HepG2 (cell line): ENCODE results near the gene CDK13. TPM values are rescaled to one million over a fixed set of nuclear protein-coding genes. Genes with fewer than 3 reads are reported as not detected.
A peak's percentile ranks its signal among the peaks of the same experiment; 100 is the strongest.

Experiments used
- ATAC-seq: fragments of 200-7000 bp; cut with Tn5 transposase; 3 replicates; pipeline ENCODE4 v1.9.1; 2020; ENCODE audit warnings: mild to moderate bottlenecking, moderate library complexity
- BruUV-seq: library from RNA; stranded (reverse); fragments of 400-500 nt; replicated peaks from 2 replicates; lab custom pipeline; 2021; lab: Mats Ljungman, UMichigan
- CTCF ChIA-PET: fragments of 300-600 bp; formaldehyde crosslinking; extraction: SDS; loops from one replicate; lab custom pipeline; 2021; ENCODE audit warnings: low total read pairs, inconsistent platforms, low intra/inter-chr PET ratio; lab: Yijun Ruan, JAX
- POLR2A ChIA-PET: fragments of 350-600 bp; sonication (Branson Sonifier 250); formaldehyde crosslinking; loops from one replicate; lab custom pipeline; 2020; ENCODE audit warnings: antibody characterized with exemption, inconsistent platforms; lab: Yijun Ruan, JAX
- DNase-seq: peaks from one replicate; pipeline ENCODE4 v3.0.0-alpha.2; 2015; ENCODE audit warnings: low spot score
- FAIRE-seq: peaks from 3 replicates; lab custom pipeline; 2011; peaks lifted over from hg19 to GRCh38; lab: Jason Lieb, UNC
- H2AFZ ChIP-seq: one replicate; pipeline ENCODE4 v1.6.1; 2011; ENCODE audit warnings: low read length, inconsistent platforms
- H3K27ac ChIP-seq: fragments of 300-600 bp; 3 replicates; pipeline ENCODE4 v1.8.0; 2011; ENCODE audit warnings: mixed run types, mild to moderate bottlenecking, mixed read lengths, low read length, inconsistent platforms; ENCODE audit not compliant: insufficient read depth; ENCODE audit errors: extremely low read length
- H3K27me3 ChIP-seq, 2 experiments: fragments of 200-600 bp in 1 of 2; 2 replicates in 1 of 2; 3 replicates in 1 of 2; pipeline versions ENCODE4 v1.6.0 to v1.8.0; 2011; ENCODE audit warnings: low read length in 2 of 2, mild to moderate bottlenecking in 2 of 2, moderate library complexity in 2 of 2, inconsistent platforms in 1 of 2; ENCODE audit not compliant: insufficient read depth in 2 of 2, control insufficient read depth in 1 of 2
- H3K36me3 ChIP-seq, 2 experiments: fragments of 200-600 bp in 1 of 2; replicated peaks in 1 of 2; 2 replicates in 1 of 2; 3 replicates in 1 of 2; pipeline versions ENCODE4 v1.5.1 to v1.8.0; 2011; ENCODE audit warnings: low read length in 2 of 2, inconsistent platforms in 1 of 2; ENCODE audit not compliant: insufficient read depth in 2 of 2, control insufficient read depth in 1 of 2
- H3K4me1 ChIP-seq: 2 replicates; pipeline ENCODE4 v1.5.1; 2012; ENCODE audit warnings: low read length, inconsistent platforms; ENCODE audit not compliant: insufficient read depth
- H3K4me2 ChIP-seq: 2 replicates; pipeline ENCODE4 v1.6.0; 2011; ENCODE audit warnings: low read depth, low read length, inconsistent platforms
- H3K4me3 ChIP-seq, 3 experiments: fragments of 200-600 bp in 1 of 3; sonication (generic), shearing (Covaris generic) in 1 of 3; replicated peaks in 1 of 3; 2 replicates each; pipeline ENCODE4 v1.5.1; 2011 to 2016; ENCODE audit warnings: low read length in 3 of 3, inconsistent platforms in 2 of 3, low read depth in 2 of 3, mild to moderate bottlenecking in 2 of 3, control low read depth in 1 of 3, mixed read lengths in 1 of 3; ENCODE audit not compliant: insufficient read depth in 1 of 3
- H3K79me2 ChIP-seq: one replicate; pipeline ENCODE4 v1.6.1; 2011; ENCODE audit warnings: low read length, inconsistent platforms; ENCODE audit not compliant: insufficient read depth
- H3K9ac ChIP-seq: 2 replicates; pipeline ENCODE4 v1.6.0; 2011; ENCODE audit warnings: mild to moderate bottlenecking, low read depth, low read length, inconsistent platforms; ENCODE audit not compliant: insufficient read depth
- H3K9me3 ChIP-seq: 2 replicates; pipeline ENCODE4 v1.5.1; 2012; ENCODE audit warnings: mild to moderate bottlenecking, low read length
- H4K20me1 ChIP-seq: 2 replicates; pipeline ENCODE4 v1.6.0; 2011; ENCODE audit warnings: inconsistent platforms, mild to moderate bottlenecking, low read length, moderate library complexity; ENCODE audit not compliant: insufficient read depth
- MED8 ChIP-seq: sonication (generic); formaldehyde crosslinking; IDR thresholded peaks from 2 replicates; pipeline ENCODE4 v1.8.1; 2023; ENCODE audit warnings: mild to moderate bottlenecking, missing genetic modification reagents; ENCODE audit not compliant: insufficient replicate concordance
- MEIS2 ChIP-seq: sonication (generic); formaldehyde crosslinking; IDR thresholded peaks from 2 replicates; pipeline ENCODE4 v1.9.0; 2021; ENCODE audit warnings: mild to moderate bottlenecking, missing genetic modification reagents
- RBM22 ChIP-seq: fragments of 200-400 bp; formaldehyde crosslinking; optimal IDR thresholded peaks from 2 replicates; pipeline ENCODE3; 2017; ENCODE audit warnings: mild to moderate bottlenecking, low read length, moderate library complexity
- SIX1 ChIP-seq: sonication (generic); formaldehyde crosslinking; IDR thresholded peaks from 2 replicates; pipeline ENCODE4 v1.4.0; 2020; ENCODE audit warnings: missing genetic modification reagents, borderline replicate concordance
- TAF15 ChIP-seq: fragments of 200-400 bp; formaldehyde crosslinking; IDR thresholded peaks from one replicate; pipeline ENCODE4 v1.6.1; 2018; ENCODE audit warnings: mild to moderate bottlenecking, low read depth, low read length; ENCODE audit not compliant: poor library complexity, severe bottlenecking
- TBL1XR1 ChIP-seq: fragments of 150-350 bp; IDR thresholded peaks from 2 replicates; pipeline ENCODE4 v1.6.1; 2014; ENCODE audit warnings: borderline replicate concordance, low read length; ENCODE audit not compliant: partially characterized antibody
- ZFP90 ChIP-seq: sonication (generic); formaldehyde crosslinking; IDR thresholded peaks from 2 replicates; pipeline ENCODE4 v1.8.0; 2022; ENCODE audit warnings: missing genetic modification reagents, mild to moderate bottlenecking, inconsistent platforms, borderline replicate concordance
- ZNF33A ChIP-seq: sonication (generic); formaldehyde crosslinking; IDR thresholded peaks from 2 replicates; pipeline ENCODE4 v1.5.1; 2020; ENCODE audit warnings: missing genetic modification reagents, mild to moderate bottlenecking, moderate library complexity, borderline replicate concordance
- ZNF451 ChIP-seq: sonication (generic); formaldehyde crosslinking; IDR thresholded peaks from 2 replicates; pipeline ENCODE4 v1.5.0; 2020; ENCODE audit warnings: mild to moderate bottlenecking, missing genetic modification reagents
- ZNF891 ChIP-seq: sonication (generic); formaldehyde crosslinking; IDR thresholded peaks from 2 replicates; pipeline ENCODE4 v1.5.0; 2020; ENCODE audit warnings: mild to moderate bottlenecking, missing genetic modification reagents
- WGBS: methylation state at CpG from one replicate; pipeline ENCODE4 v1.1.6; 2017; ENCODE audit warnings: low lambda C conversion rate; 5-methylcytosine and 5-hydroxymethylcytosine counted together
- in situ Hi-C: cut with HindIII; loops from 2 replicates; pipeline ENCODE4 v1.10.0; 2017; ENCODE audit warnings: low pct_unique_long_range_greater_than_20kb; ENCODE audit not compliant: extremely low pct_ligation_motif_present
- intact Hi-C: fragments of 100-400 bp; cut with micrococcal nuclease; formaldehyde crosslinking; loops from one replicate; pipeline ENCODE4 v1.10.0; 2022; ENCODE audit not compliant: unreplicated experiment
- polyA plus RNA-seq, 8 experiments: library from polyadenylated mRNA; depleted of rRNA in 3 of 8; stranded (reverse) in 7 of 8; unstranded in 1 of 8; fragments of >200 nt; fragmentation: Illumina TruSeq in 4 of 8; extraction: Trizol in 4 of 8; gene quantifications; 2 replicates each; pipeline versions ENCODE4 v1.2.1 to v1.2.3, GENCODE V29; 2011 to 2016; ENCODE audit warnings: low read depth in 4 of 8, missing spikeins in 1 of 8, mixed read lengths in 1 of 8; ENCODE audit not compliant: insufficient read depth in 1 of 8
- total RNA-seq, 5 experiments: library from RNA; depleted of rRNA; stranded (reverse); fragments of >200 nt; fragmentation: Illumina TruSeq; extraction: Trizol; gene quantifications; 2 replicates each; pipeline ENCODE4 v1.2.3, GENCODE V29; 2016; ENCODE audit warnings: low read depth in 1 of 5
- TF ChIP-seq, protein P1 (sequence below): sonication (generic); formaldehyde crosslinking; IDR thresholded peaks from 2 replicates; pipeline ENCODE4 v1.8.0; 2023; ENCODE audit warnings: mild to moderate bottlenecking, missing genetic modification reagents
- TF ChIP-seq, protein P2 (sequence below): sonication (generic); formaldehyde crosslinking; IDR thresholded peaks from 2 replicates; pipeline ENCODE4 v1.4.0; 2020; ENCODE audit warnings: missing genetic modification reagents
- TF ChIP-seq, protein P3 (sequence below): sonication (generic); formaldehyde crosslinking; IDR thresholded peaks from 2 replicates; pipeline ENCODE4 v1.4.0; 2020; ENCODE audit warnings: low read depth, missing genetic modification reagents

The CDK13 gene
- total and polyA plus RNA-seq, 2 of the 13 experiments (the other 11 are each of a cell fraction or from before 2014, with no cell fraction given), result 21.0 to 40.9 TPM

- no peaks in the 10 kb centered on the region for H4K20me1 ChIP-seq
- H3K9ac ChIP-seq, result no peak overlapping the region
- 70% methylated on average over 4 of the region's 4 CpGs for WGBS
- H3K4me2 ChIP-seq, result no peak overlapping the region
- peaks cover 4% of the 10 kb centered on the region; the same call in 1 of the 2 replicates for H3K4me1 ChIP-seq
- H2AFZ ChIP-seq, result no peak overlapping the region
- ChIA-PET CTCF (no interaction called here), POLR2A (no interaction called here)
- no peaks in the 10 kb centered on the region for H3K36me3 ChIP-seq
- TF ChIP-seq ZFP90 (CRISPR knock-in tag) (no peak), SIX1 (CRISPR knock-in tag) (no peak), MEIS2 (CRISPR knock-in tag) (no peak), MED8 (CRISPR knock-in tag) (no peak), TAF15 (no peak), ZNF451 (CRISPR knock-in tag) (no peak), ZNF891 (no peak), RBM22 (no peak), TBL1XR1 (no peak), ZNF33A (CRISPR knock-in tag) (no peak)
- TF ChIP-seq, protein P1, sequence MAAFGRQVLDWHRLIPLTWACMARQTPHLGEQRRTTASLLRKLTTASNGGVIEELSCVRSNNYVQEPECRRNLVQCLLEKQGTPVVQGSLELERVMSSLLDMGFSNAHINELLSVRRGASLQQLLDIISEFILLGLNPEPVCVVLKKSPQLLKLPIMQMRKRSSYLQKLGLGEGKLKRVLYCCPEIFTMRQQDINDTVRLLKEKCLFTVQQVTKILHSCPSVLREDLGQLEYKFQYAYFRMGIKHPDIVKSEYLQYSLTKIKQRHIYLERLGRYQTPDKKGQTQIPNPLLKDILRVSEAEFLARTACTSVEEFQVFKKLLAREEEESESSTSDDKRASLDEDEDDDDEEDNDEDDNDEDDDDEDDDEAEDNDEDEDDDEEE (CRISPR knock-in tag), result no peak
- TF ChIP-seq, protein P2, sequence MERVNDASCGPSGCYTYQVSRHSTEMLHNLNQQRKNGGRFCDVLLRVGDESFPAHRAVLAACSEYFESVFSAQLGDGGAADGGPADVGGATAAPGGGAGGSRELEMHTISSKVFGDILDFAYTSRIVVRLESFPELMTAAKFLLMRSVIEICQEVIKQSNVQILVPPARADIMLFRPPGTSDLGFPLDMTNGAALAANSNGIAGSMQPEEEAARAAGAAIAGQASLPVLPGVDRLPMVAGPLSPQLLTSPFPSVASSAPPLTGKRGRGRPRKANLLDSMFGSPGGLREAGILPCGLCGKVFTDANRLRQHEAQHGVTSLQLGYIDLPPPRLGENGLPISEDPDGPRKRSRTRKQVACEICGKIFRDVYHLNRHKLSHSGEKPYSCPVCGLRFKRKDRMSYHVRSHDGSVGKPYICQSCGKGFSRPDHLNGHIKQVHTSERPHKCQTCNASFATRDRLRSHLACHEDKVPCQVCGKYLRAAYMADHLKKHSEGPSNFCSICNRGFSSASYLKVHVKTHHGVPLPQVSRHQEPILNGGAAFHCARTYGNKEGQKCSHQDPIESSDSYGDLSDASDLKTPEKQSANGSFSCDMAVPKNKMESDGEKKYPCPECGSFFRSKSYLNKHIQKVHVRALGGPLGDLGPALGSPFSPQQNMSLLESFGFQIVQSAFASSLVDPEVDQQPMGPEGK (CRISPR knock-in tag), result no peak
- TF ChIP-seq, protein P3, sequence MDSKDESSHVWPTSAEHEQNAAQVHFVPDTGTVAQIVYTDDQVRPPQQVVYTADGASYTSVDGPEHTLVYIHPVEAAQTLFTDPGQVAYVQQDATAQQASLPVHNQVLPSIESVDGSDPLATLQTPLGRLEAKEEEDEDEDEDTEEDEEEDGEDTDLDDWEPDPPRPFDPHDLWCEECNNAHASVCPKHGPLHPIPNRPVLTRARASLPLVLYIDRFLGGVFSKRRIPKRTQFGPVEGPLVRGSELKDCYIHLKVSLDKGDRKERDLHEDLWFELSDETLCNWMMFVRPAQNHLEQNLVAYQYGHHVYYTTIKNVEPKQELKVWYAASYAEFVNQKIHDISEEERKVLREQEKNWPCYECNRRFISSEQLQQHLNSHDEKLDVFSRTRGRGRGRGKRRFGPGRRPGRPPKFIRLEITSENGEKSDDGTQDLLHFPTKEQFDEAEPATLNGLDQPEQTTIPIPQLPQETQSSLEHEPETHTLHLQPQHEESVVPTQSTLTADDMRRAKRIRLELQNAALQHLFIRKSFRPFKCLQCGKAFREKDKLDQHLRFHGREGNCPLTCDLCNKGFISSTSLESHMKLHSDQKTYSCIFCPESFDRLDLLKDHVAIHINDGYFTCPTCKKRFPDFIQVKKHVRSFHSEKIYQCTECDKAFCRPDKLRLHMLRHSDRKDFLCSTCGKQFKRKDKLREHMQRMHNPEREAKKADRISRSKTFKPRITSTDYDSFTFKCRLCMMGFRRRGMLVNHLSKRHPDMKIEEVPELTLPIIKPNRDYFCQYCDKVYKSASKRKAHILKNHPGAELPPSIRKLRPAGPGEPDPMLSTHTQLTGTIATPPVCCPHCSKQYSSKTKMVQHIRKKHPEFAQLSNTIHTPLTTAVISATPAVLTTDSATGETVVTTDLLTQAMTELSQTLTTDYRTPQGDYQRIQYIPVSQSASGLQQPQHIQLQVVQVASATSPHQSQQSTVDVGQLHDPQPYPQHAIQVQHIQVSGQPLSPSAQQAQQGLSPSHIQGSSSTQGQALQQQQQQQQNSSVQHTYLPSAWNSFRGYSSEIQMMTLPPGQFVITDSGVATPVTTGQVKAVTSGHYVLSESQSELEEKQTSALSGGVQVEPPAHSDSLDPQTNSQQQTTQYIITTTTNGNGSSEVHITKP, result no peak
- DNase-seq (no peak), FAIRE-seq (no peak), ATAC-seq (peak; percentile 21; the same call in 2 of the 3 replicates)
- no peaks in the 10 kb centered on the region for H3K79me2 ChIP-seq
- no peak overlapping the region for H3K4me3 ChIP-seq
- BruUV-seq, result no TSS peak
- peaks cover 5% of the 10 kb centered on the region; the same call in 1 of the 2 replicates for H3K9me3 ChIP-seq
- in situ Hi-C loops, result no loop called here
- intact Hi-C loops, result no loop called here
- no peak overlapping the region for H3K27ac ChIP-seq
- H3K27me3 ChIP-seq, result no peaks in the 10 kb centered on the region
Measured at GRCh38 chr7:39908973-39909372, 41.1 kb upstream of the CDK13 start.
